GM19397 (cell line): ENCODE results near the gene LRFN2.

ENCODE experiments used
- ATAC-seq: cut with Tn5 transposase; IDR thresholded peaks from one replicate; pipeline ENCODE4 v1.9.1; 2021; ENCODE audit warnings: mild to moderate bottlenecking, moderate library complexity; ENCODE audit not compliant: unreplicated experiment

Gene LRFN2

GRCh38 chr6:40545954-40546353 is 41.2 kb downstream of the LRFN2 start:
- no peak for ATAC-seq

DNA sequence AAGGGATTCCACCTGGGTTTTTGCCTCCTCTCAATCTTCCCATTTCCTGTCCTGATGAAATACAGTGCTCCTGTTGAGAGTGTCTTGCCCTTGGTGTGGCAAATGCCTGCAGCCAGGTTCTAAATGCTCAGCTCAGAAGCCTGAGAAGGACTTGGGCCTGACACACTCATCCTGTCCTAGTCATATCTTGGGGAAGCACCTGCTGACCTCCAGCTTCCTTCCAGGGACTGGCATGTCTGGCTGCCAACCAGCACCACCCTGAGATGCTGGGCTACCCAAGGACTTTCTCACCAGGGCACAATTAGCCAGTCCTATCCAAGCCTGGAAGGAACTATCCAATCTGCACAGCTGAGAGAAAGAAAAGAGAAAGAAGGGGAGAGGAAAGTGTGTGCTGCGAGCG is 43.4 kb downstream of the LRFN2 start:
- ATAC-seq, result no peak

DNA sequence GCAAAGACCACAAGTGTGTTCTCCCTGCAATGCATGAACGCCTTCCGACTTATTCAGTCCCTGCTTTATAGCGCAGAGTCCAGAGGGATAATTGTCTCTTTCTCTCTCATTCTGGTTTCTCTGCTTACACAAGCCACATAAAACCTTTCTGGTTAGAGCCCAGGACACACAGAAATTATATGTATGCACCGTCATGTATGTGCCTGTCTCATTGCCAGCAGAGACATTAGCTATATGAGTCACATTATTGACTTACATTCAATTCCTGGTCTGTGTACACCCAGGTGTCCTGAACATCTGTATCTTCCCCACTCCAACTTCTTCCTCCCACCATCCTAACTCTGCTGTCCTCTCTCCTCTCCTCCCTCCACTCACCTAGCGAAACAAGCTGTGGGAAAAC is 44.0 kb downstream of the LRFN2 start:
- ATAC-seq, result no peak

DNA sequence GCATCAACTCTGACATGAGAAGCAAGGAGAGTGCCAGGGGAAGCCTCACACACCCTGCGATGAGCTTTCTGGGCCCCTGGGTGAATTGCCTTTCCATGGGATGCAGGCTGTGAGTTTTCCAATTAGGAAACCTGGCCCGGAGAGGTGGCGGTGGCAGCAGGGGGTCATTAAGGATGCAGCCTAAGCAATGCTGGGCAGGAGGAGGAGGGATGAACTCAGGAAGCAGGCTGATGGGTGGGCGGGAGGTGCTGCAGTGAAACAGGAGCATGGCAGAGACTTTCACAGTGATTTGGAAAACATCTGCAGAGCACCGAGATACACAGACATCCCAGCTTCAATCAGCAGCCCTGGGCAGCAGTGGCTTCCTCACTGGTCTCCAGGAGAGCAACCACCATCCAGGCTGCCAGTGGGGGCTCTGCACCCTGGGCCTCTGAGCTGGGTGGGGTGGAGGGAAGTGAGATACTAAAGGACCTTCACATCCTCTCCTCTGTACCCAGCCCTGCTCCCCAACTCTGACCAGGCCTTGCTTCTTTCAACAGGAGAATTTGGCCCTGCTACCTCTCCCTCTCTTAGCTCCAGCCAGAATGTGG is 44.9 kb downstream of the LRFN2 start:
- no peak for ATAC-seq

DNA sequence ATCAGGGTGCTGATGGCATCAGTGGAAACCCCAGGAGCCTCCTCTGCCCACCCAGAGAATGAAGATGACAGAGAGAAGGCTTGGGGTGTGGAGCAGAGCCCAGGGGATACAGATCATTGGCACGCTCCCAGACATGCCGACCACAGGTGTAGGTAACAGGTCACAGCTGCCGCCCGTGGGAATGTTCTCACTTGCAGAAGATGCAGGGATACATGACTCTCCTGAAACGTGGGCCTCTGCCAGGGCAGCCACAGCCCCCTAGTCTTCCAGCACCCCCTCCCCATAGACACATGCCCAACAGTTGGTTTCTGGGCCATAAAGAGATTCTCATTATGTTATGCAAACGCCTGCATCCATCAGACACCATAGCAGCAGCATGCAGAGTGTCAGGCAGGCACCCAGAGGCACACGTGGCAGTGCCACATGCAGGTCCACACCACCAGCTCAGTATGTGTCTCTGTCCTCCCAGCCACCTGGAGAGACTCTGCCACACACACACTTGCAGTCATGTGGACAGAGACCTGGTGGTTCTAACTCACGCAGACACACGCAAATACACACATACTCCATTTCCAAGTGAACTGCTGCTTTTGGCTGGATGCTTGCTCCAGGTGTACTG is 45.5 kb downstream of the LRFN2 start:
- no peak for ATAC-seq

DNA sequence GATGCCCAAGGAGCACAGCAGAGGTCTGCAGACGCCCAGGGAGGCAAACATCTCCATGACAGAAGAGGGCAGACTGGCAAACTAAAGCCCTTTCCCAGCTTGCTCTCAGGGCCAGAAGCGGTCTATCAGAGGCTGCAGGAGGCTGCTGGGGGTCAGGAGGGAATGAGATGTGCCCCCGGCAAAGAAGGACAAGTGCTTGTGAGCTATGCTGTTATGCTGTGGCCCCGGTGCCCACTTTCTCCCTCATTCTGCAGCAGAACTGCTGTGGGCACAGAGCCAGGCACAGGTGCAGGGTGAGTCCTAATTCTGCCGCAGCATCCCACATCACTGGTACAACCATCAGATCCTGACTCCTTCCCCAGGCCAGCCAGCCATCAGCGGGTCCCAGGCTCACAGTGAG is 46.4 kb downstream of the LRFN2 start:
- no peak for ATAC-seq

DNA sequence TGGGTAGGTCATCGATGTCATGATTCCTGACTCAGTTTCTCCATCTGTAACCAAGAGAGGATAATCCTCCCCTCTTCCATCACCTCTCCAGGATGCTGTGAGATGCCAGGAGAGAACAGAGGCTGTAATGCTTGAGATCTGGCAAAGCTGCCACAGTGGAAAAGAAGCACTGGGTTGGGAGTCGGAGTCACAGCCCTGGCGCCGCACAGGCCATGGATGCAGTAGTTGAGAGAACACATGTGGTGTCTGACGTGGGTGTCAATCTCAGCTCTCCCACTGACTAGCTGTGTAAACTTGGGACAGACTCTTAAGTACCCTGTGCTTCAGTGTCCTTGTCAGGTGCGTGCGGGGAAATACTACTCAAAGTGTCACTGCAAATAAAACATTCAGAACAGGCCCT is 47.3 kb downstream of the LRFN2 start:
- no peak for ATAC-seq

- no peak for ATAC-seq
These were observed 48.6 kb downstream of the LRFN2 start for GRCh38 chr6:40538556-40538955.

- no peak for ATAC-seq
These were observed 49.7 kb downstream of the LRFN2 start for GRCh38 chr6:40537446-40537845.

- no peak for ATAC-seq
These were observed 50.7 kb downstream of the LRFN2 start for GRCh38 chr6:40536442-40536841.

GRCh38 chr6:40535819-40536380 is 51.3 kb downstream of the LRFN2 start:
- no peak for ATAC-seq

DNA sequence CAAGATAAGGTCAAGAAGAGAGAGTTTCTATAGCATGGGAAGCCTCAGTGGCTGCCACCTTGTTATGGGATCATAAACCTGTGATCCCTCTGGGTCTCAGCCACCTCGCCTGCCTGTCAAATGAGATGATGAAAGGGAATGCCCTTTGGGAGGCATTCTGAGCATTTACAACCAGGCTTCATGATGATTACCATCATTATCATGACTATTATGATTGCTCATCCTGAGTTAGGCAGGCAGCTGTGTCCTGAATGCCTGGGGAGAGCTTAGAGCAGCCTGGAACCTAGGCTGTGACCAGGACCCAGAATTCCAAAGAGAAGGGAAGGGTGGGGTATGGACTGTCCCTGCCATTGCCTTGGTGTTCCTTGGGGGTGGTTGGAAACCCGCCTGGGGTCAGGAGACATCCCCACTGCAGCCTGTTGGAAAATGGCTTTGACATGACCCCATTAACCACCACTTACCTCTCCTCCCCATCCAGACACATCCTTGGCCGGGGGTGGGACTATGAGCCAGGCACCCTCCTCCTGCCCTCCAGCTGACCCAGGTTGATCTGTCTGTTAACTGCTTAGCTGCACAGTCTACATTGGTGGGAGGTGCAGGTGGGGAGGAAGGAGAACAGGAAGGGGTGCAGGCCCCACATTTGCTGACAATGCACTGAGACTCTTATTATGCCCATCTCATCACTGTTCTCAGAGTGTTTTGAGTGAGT is 51.9 kb downstream of the LRFN2 start:
- ATAC-seq, result no peak

DNA sequence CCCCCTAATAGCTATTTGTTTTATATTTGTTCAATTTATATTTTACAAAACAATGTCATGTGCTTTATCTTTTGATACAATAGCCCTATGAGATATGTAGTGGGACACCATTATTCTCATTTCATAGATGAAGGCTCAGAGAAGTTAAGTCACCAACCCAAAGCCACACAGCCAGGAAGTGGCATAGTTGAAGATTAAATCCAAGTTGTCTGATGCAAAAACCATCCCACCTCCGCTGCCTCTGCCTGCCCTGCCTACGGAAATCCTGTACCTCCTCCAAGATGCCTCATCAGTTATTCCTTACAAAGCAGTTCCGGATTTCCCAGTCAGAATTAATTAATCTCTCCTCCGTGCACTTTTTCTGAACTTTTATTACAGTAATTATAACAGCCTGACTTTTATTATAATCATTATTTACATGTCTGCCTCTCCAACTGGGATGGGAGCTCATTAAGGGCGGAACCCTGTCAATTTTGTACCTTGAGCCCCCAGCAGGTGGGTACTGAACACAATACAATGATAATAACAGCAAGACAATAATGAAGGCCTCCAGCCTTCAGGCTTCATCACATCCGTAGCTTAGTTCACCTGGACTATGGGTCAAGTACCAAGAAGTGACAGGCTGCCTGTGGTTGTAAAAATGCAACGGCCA is 54.7 kb downstream of the LRFN2 start:
- no peak for ATAC-seq

DNA sequence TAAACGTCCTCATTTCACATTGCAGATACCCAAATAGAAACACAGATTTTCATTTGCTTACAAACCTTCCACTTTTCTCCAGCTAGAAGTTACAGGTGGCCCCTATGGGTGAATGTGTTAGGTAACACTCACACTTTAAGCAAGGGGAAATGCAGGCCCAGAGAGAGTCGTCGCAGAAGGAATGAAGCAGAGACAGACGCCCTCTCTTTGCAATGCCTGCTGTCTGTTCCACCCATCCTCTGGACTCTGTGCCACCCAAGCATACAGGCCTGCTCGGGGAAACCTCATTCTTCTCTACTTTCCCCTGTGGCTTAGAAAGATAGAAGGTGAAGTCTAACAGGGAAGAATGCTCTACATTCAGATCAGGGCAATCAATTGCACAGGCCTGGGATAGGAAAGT is 57.2 kb downstream of the LRFN2 start:
- no peak for ATAC-seq

DNA sequence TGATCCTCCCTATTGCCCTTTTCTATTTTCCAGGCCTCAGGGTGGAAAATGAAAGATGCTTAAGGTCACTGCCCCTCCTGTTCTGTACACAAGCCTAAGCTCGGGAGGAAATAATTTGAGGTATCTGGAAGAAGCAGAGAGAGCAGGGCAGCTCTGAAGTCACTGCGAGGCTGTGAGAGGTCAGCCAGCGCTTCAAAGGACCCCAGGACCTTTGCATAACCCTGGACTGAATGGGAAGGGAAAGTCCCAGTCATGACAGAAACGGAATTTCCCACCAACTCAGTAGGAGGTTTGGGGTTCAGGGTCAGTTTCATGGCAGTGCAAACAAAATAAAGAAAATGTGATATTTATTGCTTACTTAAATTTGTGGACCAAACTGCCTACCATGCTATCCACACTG is 58.1 kb downstream of the LRFN2 start:
- no peak for ATAC-seq

DNA sequence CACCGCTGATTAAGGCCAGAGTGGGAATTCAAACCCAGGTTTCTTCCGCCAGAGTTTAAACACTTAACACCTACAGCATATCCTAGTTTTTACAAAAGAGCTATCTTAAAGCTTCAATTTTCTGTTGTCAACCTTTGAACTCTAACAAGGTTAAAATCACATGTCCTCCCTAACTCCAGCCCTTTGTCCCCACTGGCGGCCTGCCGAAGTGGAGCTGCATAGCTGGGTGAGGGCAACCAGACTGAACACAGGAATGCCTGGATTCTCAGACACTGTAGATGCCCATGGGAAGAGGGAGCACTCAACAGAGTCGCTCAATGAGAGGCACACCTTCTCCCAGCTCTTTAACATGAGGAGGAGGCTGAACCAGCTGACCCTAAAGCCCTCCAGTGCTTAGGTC is 59.1 kb downstream of the LRFN2 start:
- ATAC-seq, result no peak

GRCh38 chr6:40526036-40526435 is 61.1 kb downstream of the LRFN2 start:
- no peak for ATAC-seq

GRCh38 chr6:40524797-40525585 is 62.2 kb downstream of the LRFN2 start:
- ATAC-seq, result no peak

- no peak for ATAC-seq
These were observed 63.5 kb downstream of the LRFN2 start for GRCh38 chr6:40523505-40524172.

- no peak for ATAC-seq
These were observed 65.7 kb downstream of the LRFN2 start for GRCh38 chr6:40521496-40521895.
